Adrenal gland (tissue), 12 donors: ENCODE results near the gene TEX2. TPM values are rescaled to one million over a fixed set of nuclear protein-coding genes. Genes with fewer than 3 reads are reported as not detected.

Experiments
- DNase-seq, 7 donors: peaks; one replicate each; pipeline ENCODE4 v3.0.0-alpha.2; 2019 to 2020
- H3K27ac ChIP-seq, 5 donors: fragments of 200-600 bp; sonication (generic) in 4 of 5; 1 replicate in 3 of 5; 2 replicates in 2 of 5; pipeline versions ENCODE4 v1.5.1 to v1.8.0; 2016 to 2020; ENCODE audit warnings: mild to moderate bottlenecking in 1 of 5
- H3K27me3 ChIP-seq: fragments of 200-600 bp; 2 replicates; pipeline ENCODE4 v1.8.0; 2021
- H3K36me3 ChIP-seq, 2 donors: fragments of 200-600 bp; replicated peaks in 1 of 2; 1 replicate in 1 of 2; 2 replicates in 1 of 2; pipeline versions ENCODE4 v1.5.1 to v1.8.0; 2018 to 2022
- H3K4me1 ChIP-seq, 2 donors: fragments of 200-600 bp; replicated peaks in 1 of 2; 1 replicate in 1 of 2; 2 replicates in 1 of 2; pipeline versions ENCODE4 v1.5.1 to v1.8.0; 2018 to 2021
- H3K4me3 ChIP-seq, 4 donors: fragments of 200-600 bp; sonication (generic) in 3 of 4; one replicate each; pipeline ENCODE4 v1.5.1; 2016 to 2018
- H3K9me3 ChIP-seq, 3 donors: fragments of 200-600 bp; sonication (generic) in 1 of 3; replicated peaks in 1 of 3; 1 replicate in 2 of 3; 2 replicates in 1 of 3; pipeline versions ENCODE4 v1.5.1 to v1.8.0; 2016 to 2021
- CTCF ChIP-seq, 6 experiments: fragments of 450-650 bp in 4 of 6; fragments of 200-600 bp in 2 of 6; sonication (generic) in 1 of 6; IDR thresholded peaks; 1 replicate in 5 of 6; 2 replicates in 1 of 6; pipeline versions ENCODE4 v1.5.1 to v1.8.0; 2016 to 2021; ENCODE audit warnings: antibody characterized with exemption in 6 of 6, mild to moderate bottlenecking in 2 of 6, moderate library complexity in 1 of 6
- POLR2A ChIP-seq, 2 donors: fragments of 450-650 bp; IDR thresholded peaks; one replicate each; pipeline ENCODE4 v1.6.1; 2017; ENCODE audit warnings: antibody characterized with exemption in 2 of 2, mild to moderate bottlenecking in 2 of 2, moderate library complexity in 1 of 2
- WGBS, 4 donors: extraction: QIAGEN DNeasy Blood & Tissue Kit in 2 of 4; methylation state at CpG; one replicate each; pipeline versions ENCODE4 v1.1.5 to v1.1.7; 2013 to 2017; 5-methylcytosine and 5-hydroxymethylcytosine counted together
- intact Hi-C, 2 donors: fragments of 100-400 bp; cut with DNase I; formaldehyde crosslinking; loops; one replicate each; pipeline versions ENCODE4 v1.14.1 to v1.15.0; 2022 to 2023
- polyA plus RNA-seq, 3 donors: library from polyadenylated mRNA; stranded (reverse); fragments of 200-250 nt in 2 of 3; fragments of 350-450 nt in 1 of 3; fragmentation: Illumina TruSeq in 1 of 3; extraction: RNeasy Lipid Tissue Mini Kit (QIAGEN cat#74804) in 1 of 3; gene quantifications; one replicate each; pipeline ENCODE4 v1.2.3, GENCODE V29; 2013 to 2014
- total RNA-seq, 9 donors: library from RNA; depleted of rRNA in 4 of 9; stranded (reverse); fragments of >200 nt in 4 of 9; fragments of 120-200 nt in 1 of 9; fragmentation: NEBNext Ultra II Directional in 1 of 9; extraction: Animal tissue kit (Norgen Biotek cat#: 25700) in 1 of 9; gene quantifications; one replicate each; pipeline versions ENCODE4 v1.1.0 to v1.2.4, GENCODE V29; 2013 to 2023
- donor health status: healthy with polysubstance abuse.
- donor health status: Bipolar disorder and iron deficiency.
- donor health status: DM: yes; HTN: yes; CAD: no.
- donor health status: DM: no; HTN: no; CAD: no.
- donor health status: DM: no; HTN: no; CAD: no.
- donor health status: DM: yes; HTN: yes; CAD: no.

The TEX2 gene
- total and polyA plus RNA-seq, 12 donors = 12.0 to 91.5 (median 62.5) TPM

GRCh38 chr17:64214950-64215349 is 48.1 kb downstream of the TEX2 start:
- Histone ChIP-seq H3K4me1 (peaks cover 17 to 27% of the 10 kb centered on the region in 2 donors), H3K9me3 (no peaks in the 10 kb centered on the region), H3K27me3 (no peaks in the 10 kb centered on the region), H3K27ac (peak overlapping the region in 1 of 5 donors; percentile 40), H3K36me3 (peaks cover 0 to 14% of the 10 kb centered on the region in 2 donors), H3K4me3 (no peak overlapping the region)
- intact Hi-C loops = no loop called here
- TF ChIP-seq CTCF (IDR thresholded peaks at IDR 0.05) (no peak), POLR2A (IDR thresholded peaks at IDR 0.05) (no peak)
- DNase-seq = peak in 1 of 7 donors; percentile 29
- 87 to 94% (median 89%) methylated on average over 4 of the region's 4 CpGs for WGBS, 4 donors

DNA sequence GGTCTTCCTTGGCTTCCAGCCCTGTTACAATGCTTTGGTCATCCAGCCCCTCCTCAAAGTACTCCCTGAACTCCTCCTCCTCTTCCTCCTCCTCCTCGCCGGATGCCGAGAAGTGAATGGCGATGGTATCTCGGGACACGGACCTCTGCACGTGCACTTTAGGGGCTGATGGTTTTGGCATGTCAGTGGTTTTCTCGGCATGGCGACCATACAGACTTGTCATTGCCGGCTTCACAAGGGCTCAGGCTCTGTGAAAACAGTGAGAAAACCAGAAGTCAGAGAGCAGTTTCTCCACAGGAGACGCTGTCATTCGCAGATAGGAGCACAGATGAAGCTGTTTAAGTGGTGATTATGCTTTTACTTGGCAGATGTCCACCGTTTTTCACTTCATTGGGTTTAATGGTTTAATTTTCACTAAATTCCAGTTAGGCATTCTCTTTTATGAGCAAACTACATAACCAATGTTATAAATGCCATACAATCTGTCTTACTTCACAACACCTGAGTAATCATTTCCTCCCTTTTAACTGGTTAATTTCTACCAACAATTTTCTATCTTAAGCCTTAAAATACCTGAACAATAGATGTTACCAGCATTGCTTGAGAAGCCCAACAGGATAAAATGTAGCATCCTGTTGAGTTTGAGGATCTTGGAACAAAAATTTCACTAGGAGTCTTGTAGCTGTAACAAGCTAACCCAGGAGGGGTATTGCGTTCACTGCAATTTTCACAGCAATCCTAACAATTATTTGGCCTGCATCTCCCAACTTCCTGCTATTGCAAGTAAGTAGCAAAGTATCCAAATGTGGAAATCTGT is 48.9 kb downstream of the TEX2 start:
- Histone ChIP-seq H3K4me3 (no peak overlapping the region), H3K27ac (no peak overlapping the region), H3K9me3 (no peaks in the 10 kb centered on the region), H3K27me3 (no peaks in the 10 kb centered on the region), H3K4me1 (peaks cover 17 to 27% of the 10 kb centered on the region in 2 donors), H3K36me3 (peaks cover 0 to 14% of the 10 kb centered on the region in 2 donors)
- intact Hi-C loops = no loop called here
- no peak for DNase-seq
- WGBS, 4 donors = 89 to 93% (median 91%) methylated on average over 14 of the region's 14 CpGs
- TF ChIP-seq POLR2A (IDR thresholded peaks at IDR 0.05) (no peak), CTCF (IDR thresholded peaks at IDR 0.05) (no peak)

GRCh38 chr17:64212122-64212521 is 50.9 kb downstream of the TEX2 start:
- intact Hi-C loops = no loop called here
- Histone ChIP-seq H3K36me3 (peaks cover 0 to 14% of the 10 kb centered on the region in 2 donors), H3K4me1 (peaks cover 9 to 16% of the 10 kb centered on the region in 2 donors), H3K4me3 (no peak overlapping the region), H3K27me3 (no peaks in the 10 kb centered on the region), H3K9me3 (no peaks in the 10 kb centered on the region), H3K27ac (no peak overlapping the region)
- no peak for DNase-seq
- no peak for TF ChIP-seq POLR2A (IDR thresholded peaks at IDR 0.05)
- no peak for TF ChIP-seq CTCF (IDR thresholded peaks at IDR 0.05)
- WGBS, 4 donors = 54 to 70% (median 65%) methylated on average over 2 of the region's 2 CpGs

DNA sequence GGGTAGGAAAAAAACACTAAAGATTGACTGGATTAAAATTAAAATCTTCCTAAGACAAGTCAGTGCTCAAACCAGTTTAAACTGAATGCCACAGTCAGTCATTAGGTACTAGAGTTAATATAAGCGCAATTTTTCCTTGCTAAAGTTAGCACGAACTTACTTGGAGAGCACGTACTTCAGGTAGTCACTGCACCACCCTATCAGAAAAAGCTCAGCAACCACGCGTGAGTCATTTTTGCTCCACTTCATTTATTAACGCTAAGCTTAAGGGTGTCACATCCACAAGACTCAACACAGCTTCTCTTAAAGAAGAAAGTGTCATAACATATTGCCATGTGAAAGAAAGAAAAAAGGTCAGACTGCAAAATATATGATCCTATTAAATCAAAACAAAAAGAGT is 53.1 kb downstream of the TEX2 start:
- no peak overlapping the region for H3K27ac ChIP-seq
- intact Hi-C loops = no loop called here
- peaks cover 0 to 14% of the 10 kb centered on the region in 2 donors for H3K36me3 ChIP-seq
- TF ChIP-seq POLR2A (IDR thresholded peaks at IDR 0.05) = no peak
- no peak for TF ChIP-seq CTCF (IDR thresholded peaks at IDR 0.05)
- H3K27me3 ChIP-seq = no peaks in the 10 kb centered on the region
- 80 to 91% (median 84%) methylated on average over 6 of the region's 6 CpGs for WGBS, 4 donors
- H3K4me3 ChIP-seq = no peak overlapping the region
- no peak for DNase-seq
- H3K9me3 ChIP-seq = no peaks in the 10 kb centered on the region
- no peaks in the 10 kb centered on the region for H3K4me1 ChIP-seq
